Measurements from ENCODE around the gene FYN. TPM values are rescaled to one million over a fixed set of nuclear protein-coding genes. Genes with fewer than 3 reads are reported as not detected.
A peak's percentile ranks its signal among the peaks of the same experiment; 100 is the strongest.

The FYN gene
- total and polyA plus RNA-seq, 9 of the 15 experiments (the other 6 are each of a cell fraction or from before 2014, with no cell fraction given) = 2.9 to 22.1 (median 11.4) TPM

- TF ChIP-seq ZNF639 (CRISPR knock-in tag; conservative IDR thresholded peaks at IDR 0.05 in 1 of 2, IDR thresholded peaks at IDR 0.05 in 1 of 2) (peak in 1 of 2 experiments; percentile 64; a peak in 1 of 4 replicates), SOX6 (IDR thresholded peaks at IDR 0.05) (peak; percentile 84), MBD2 (IDR thresholded peaks at IDR 0.05; ENCODE audit: borderline replicate concordance, low read depth) (peak; percentile 42; the same call in 1 of the 2 replicates), HDAC2 (IDR thresholded peaks at IDR 0.05) (peak; percentile 73), SIN3B (IDR thresholded peaks at IDR 0.05; ENCODE audit: low read depth) (no peak), SMARCE1 (IDR thresholded peaks at IDR 0.05) (peak; percentile 94), THRB (CRISPR knock-in tag; conservative IDR thresholded peaks at IDR 0.05) (no peak), NBN (IDR thresholded peaks at IDR 0.05; ENCODE audit: low read depth) (0 out of 2 replicates have a peak, but pooled peaks have one; percentile 24), DMBX1 (CRISPR knock-in tag; IDR thresholded peaks at IDR 0.05; ENCODE audit: borderline replicate concordance) (0 out of 2 replicates have a peak, but pooled peaks have one; percentile 29), ZNF318 (IDR thresholded peaks at IDR 0.05; ENCODE audit: borderline replicate concordance in 1 of 2, low read depth in 1 of 2) (0 out of 4 replicates have a peak, but pooled peaks of 1 of the 2 experiments have one; percentile 32), JUND (IDR thresholded peaks at IDR 0.05; ENCODE audit: borderline replicate concordance, low read depth, low read length) (peak; percentile 80), JUND (tag; IDR thresholded peaks at IDR 0.05; ENCODE audit: borderline replicate concordance, low read depth, low read length) (peak; percentile 73; the same call in 1 of the 3 replicates), PKNOX1 (IDR thresholded peaks at IDR 0.05) (peak; percentile 78), L3MBTL2 (IDR thresholded peaks at IDR 0.05) (0 out of 2 replicates have a peak, but pooled peaks have one; percentile 20)
Measured at GRCh38 chr6:111843347-111844147, 29.7 kb downstream of the FYN start (continued).

Data from K562 (cell line).